Measurements from ENCODE around the gene POLDIP3.
"Not testable (repeated sequence)": the region's sequence is repeated elsewhere in the genome, so short reads cannot be mapped to it uniquely, and the experiment has no call there.

POLDIP3 gene

GRCh38 chr22:42560381-42560780 is 54.3 kb downstream of the POLDIP3 start:
- no peak for DNase-seq (ENCODE audit: low read depth)

- peak; percentile 85 for DNase-seq (ENCODE audit: low read depth)
These were observed 61.0 kb downstream of the POLDIP3 start, which contains the start of gene SERHL2 for GRCh38 chr22:42553475-42554361. Gene SERHL2 (plus strand): TSS chr22:42553956. CDS start chr22:42554021, 65 bp downstream.

- DNase-seq (ENCODE audit: low read depth): not testable (repeated sequence)
These were observed 62.4 kb downstream of the POLDIP3 start for GRCh38 chr22:42552294-42552647.

GRCh38 chr22:42549331-42550060 is 65.2 kb downstream of the POLDIP3 start:
- no peak for DNase-seq (ENCODE audit: low read depth)

GRCh38 chr22:42548597-42549330 is 65.9 kb downstream of the POLDIP3 start:
- no peak for DNase-seq (ENCODE audit: low read depth)

GRCh38 chr22:42548126-42548525 is 66.6 kb downstream of the POLDIP3 start:
- DNase-seq (ENCODE audit: low read depth): not testable (repeated sequence)

- DNase-seq (ENCODE audit: low read depth): no peak
These were observed 67.1 kb downstream of the POLDIP3 start for GRCh38 chr22:42547562-42547961.

- DNase-seq (ENCODE audit: low read depth): no peak
These were observed 70.0 kb downstream of the POLDIP3 start for GRCh38 chr22:42544686-42545085.

- DNase-seq (ENCODE audit: low read depth): not testable (repeated sequence)
These were observed 75.4 kb downstream of the POLDIP3 start for GRCh38 chr22:42539236-42539771.

GRCh38 chr22:42537199-42537831 is 77.4 kb downstream of the POLDIP3 start:
- DNase-seq (ENCODE audit: low read depth): not testable (repeated sequence)

- DNase-seq (ENCODE audit: low read depth): not testable (repeated sequence)
These were observed 78.0 kb downstream of the POLDIP3 start for GRCh38 chr22:42536634-42537033.

GRCh38 chr22:42536166-42536565 is 78.5 kb downstream of the POLDIP3 start:
- no peak for DNase-seq (ENCODE audit: low read depth)

- not testable (repeated sequence) for DNase-seq (ENCODE audit: low read depth)
These were observed 79.5 kb downstream of the POLDIP3 start for GRCh38 chr22:42535082-42535731.
